ENCODE measurements around the gene PABPN1L. TPM values are rescaled to one million over a fixed set of nuclear protein-coding genes. Genes with fewer than 3 reads are reported as not detected.

Gene PABPN1L
- total and polyA plus RNA-seq, 2 of the 4 experiments (the other 2 are of a cell fraction), result not detected

DNA sequence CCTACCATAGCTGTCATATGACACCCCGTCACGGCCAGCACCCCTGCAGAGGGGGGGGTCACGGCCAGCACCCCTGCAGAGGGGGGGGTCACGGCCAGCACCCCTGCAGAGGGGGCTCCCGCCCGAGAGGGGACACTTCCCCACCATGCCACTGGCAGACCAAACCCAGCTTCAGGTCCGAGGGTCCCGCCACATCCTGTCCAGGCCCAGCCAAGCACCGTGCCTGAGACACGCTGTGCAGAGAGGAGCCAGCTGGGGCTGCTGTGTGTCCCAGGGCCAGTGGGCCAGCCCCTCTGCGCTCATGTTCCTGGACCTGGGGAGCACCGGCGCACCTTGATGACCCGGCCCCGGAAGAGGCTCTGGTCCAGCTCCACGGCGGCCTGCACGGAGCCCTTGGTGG, 1.9 kb downstream of the PABPN1L start:
- H3K4me3 ChIP-seq (ENCODE audit: insufficient read depth, low read depth, low read length), result no peak overlapping the region
- BruUV-seq (replicated peaks), result no TSS peak
- in situ Hi-C loops (cut with MboI; ENCODE audit: low sequenced_read_pairs) (no loop called here), intact Hi-C loops (cut with micrococcal nuclease) (no loop called here), dilution Hi-C loops (cut with HindIII; ENCODE audit: low sequenced_read_pairs, unreplicated experiment) (no loop called here)
- no peaks in the 10 kb centered on the region for H3K9me3 ChIP-seq (ENCODE audit: control insufficient read depth, insufficient read depth, low read length)
- H4K91ac ChIP-seq (ENCODE audit: insufficient read depth, low read depth, low read length), result no peak overlapping the region
- no peaks in the 10 kb centered on the region for H3K4me1 ChIP-seq (ENCODE audit: control insufficient read depth, insufficient read depth, low read length)
- H3K14ac ChIP-seq (replicated peaks; ENCODE audit: low read depth, low read length), result no peak overlapping the region
- peaks cover 22% of the 10 kb centered on the region for H3K36me3 ChIP-seq (ENCODE audit: control insufficient read depth, insufficient read depth, low read length)
- H3K27me3 ChIP-seq (ENCODE audit: control insufficient read depth, insufficient read depth, low read length), result peaks cover 10% of the 10 kb centered on the region
- TF ChIP-seq POLR2A (IDR thresholded peaks at IDR 0.05; ENCODE audit: low read depth, low read length) (no peak), RAD21 (IDR thresholded peaks at IDR 0.05; ENCODE audit: low read length) (no peak), MXI1 (IDR thresholded peaks at IDR 0.05; ENCODE audit: borderline replicate concordance, low read depth, low read length) (no peak), RCOR1 (IDR thresholded peaks at IDR 0.05; ENCODE audit: insufficient replicate concordance, low read length) (no peak), MAZ (IDR thresholded peaks at IDR 0.05; ENCODE audit: borderline replicate concordance, low read depth, low read length) (no peak), BHLHE40 (IDR thresholded peaks at IDR 0.05; ENCODE audit: low read depth, low read length) (no peak), SMC3 (IDR thresholded peaks at IDR 0.05; ENCODE audit: low read depth, low read length) (no peak), FOS (IDR thresholded peaks at IDR 0.05; ENCODE audit: low read depth, low read length) (no peak), CEBPB (IDR thresholded peaks at IDR 0.05; ENCODE audit: low read depth, low read length) (no peak), CHD1 (IDR thresholded peaks at IDR 0.05; ENCODE audit: low read depth, low read length) (no peak)
- TF ChIP-seq, protein P1, sequence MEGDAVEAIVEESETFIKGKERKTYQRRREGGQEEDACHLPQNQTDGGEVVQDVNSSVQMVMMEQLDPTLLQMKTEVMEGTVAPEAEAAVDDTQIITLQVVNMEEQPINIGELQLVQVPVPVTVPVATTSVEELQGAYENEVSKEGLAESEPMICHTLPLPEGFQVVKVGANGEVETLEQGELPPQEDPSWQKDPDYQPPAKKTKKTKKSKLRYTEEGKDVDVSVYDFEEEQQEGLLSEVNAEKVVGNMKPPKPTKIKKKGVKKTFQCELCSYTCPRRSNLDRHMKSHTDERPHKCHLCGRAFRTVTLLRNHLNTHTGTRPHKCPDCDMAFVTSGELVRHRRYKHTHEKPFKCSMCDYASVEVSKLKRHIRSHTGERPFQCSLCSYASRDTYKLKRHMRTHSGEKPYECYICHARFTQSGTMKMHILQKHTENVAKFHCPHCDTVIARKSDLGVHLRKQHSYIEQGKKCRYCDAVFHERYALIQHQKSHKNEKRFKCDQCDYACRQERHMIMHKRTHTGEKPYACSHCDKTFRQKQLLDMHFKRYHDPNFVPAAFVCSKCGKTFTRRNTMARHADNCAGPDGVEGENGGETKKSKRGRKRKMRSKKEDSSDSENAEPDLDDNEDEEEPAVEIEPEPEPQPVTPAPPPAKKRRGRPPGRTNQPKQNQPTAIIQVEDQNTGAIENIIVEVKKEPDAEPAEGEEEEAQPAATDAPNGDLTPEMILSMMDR (conservative IDR thresholded peaks at IDR 0.05; ENCODE audit: low read depth, low read length), result no peak
- H2BK120ac ChIP-seq (ENCODE audit: low read depth, low read length), result no peak overlapping the region
- no peak overlapping the region for H4K8ac ChIP-seq (ENCODE audit: low read depth in 2 of 2, low read length in 2 of 2)
- CTCF ChIA-PET, result no interaction called here
- POLR2A ChIA-PET (ENCODE audit: unreplicated experiment), result no interaction called here
- DNase-seq (no peak), ATAC-seq (ENCODE audit: low read depth) (no peak)
- H2BK15ac ChIP-seq (ENCODE audit: low read depth, low read length), result no peak overlapping the region
- no peak overlapping the region for H2BK5ac ChIP-seq (ENCODE audit: low read depth, low read length, poor library complexity, severe bottlenecking)
- H2AK9ac ChIP-seq (replicated peaks; ENCODE audit: low read depth, low read length, poor library complexity), result no peak overlapping the region
- H2AK5ac ChIP-seq (ENCODE audit: low read depth, low read length), result no peak overlapping the region
- H4K5ac ChIP-seq (ENCODE audit: low read depth, low read length), result no peak overlapping the region
- no peak overlapping the region for H3K9ac ChIP-seq (ENCODE audit: low read depth, low read length)
- H3K27ac ChIP-seq (ENCODE audit: insufficient read depth, low read length), result no peak overlapping the region
- no peak overlapping the region for H3K56ac ChIP-seq (ENCODE audit: extremely low read depth, insufficient read depth, low read length)
- no peak overlapping the region for H2BK20ac ChIP-seq (ENCODE audit: low read depth, low read length)
- no peaks in the 10 kb centered on the region; a peak in 1 of 4 replicates for H3K79me1 ChIP-seq (ENCODE audit: low read depth in 1 of 2, low read length in 2 of 2)
- no peak overlapping the region for H3K4me2 ChIP-seq (ENCODE audit: low read depth, low read length)
- WGBS, 2 experiments (ENCODE audit: extremely low coverage in 2 of 2, insufficient read length in 1 of 2), result 84% methylated on average over 9 of the region's 18 CpGs; no CpG with 5 or more reads in 1 of the 2 experiments
- H4K20me1 ChIP-seq (ENCODE audit: insufficient read depth, low read length), result no peaks in the 10 kb centered on the region; the same call in 1 of the 2 replicates
- H3K4ac ChIP-seq (ENCODE audit: low read depth, low read length), result no peak overlapping the region
- H3K18ac ChIP-seq (ENCODE audit: low read depth, low read length), result no peak overlapping the region
- H3K9me1 ChIP-seq (ENCODE audit: insufficient read depth, low read length), result no peaks in the 10 kb centered on the region
- no peak overlapping the region for H3K23ac ChIP-seq (ENCODE audit: low read depth, low read length)
- no peak overlapping the region for H2AFZ ChIP-seq (replicated peaks; ENCODE audit: low read length, poor library complexity)

All from IMR-90 (cell line).